C4-2B (cell line): ENCODE data around the gene ATG101.

Experiments
- H3K27ac ChIP-seq: fragments of 450-650 bp; 2 replicates; pipeline ENCODE4 v1.5.1; 2017
- ZFX ChIP-seq: fragments of 450-650 bp; IDR thresholded peaks from 2 replicates; pipeline ENCODE4 v1.6.1; 2017
- TF ChIP-seq, protein P1 (sequence below): fragments of 450-650 bp; conservative IDR thresholded peaks from 2 replicates; pipeline ENCODE4 v1.5.1; 2017; ENCODE audit warnings: mild to moderate bottlenecking

ATG101 gene

DNA sequence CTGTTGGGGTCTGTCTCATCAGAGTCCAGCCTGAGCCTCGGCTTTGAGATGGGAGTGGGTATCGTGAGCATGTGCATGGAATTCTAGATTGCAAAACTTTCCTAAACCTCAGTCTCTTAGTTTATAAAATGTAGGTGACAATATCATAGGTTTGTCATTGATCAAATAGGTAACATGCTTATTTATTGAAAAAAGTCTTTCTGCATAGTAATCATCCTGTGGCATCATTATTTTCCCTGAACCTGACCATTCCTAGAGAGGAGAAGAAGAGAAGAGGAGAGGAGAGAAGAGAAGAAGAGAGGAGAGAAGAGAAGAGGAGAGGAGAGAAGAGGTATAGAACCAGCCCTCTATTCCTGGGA, 13.8 kb downstream of the ATG101 start:
- TF ChIP-seq, protein P1, sequence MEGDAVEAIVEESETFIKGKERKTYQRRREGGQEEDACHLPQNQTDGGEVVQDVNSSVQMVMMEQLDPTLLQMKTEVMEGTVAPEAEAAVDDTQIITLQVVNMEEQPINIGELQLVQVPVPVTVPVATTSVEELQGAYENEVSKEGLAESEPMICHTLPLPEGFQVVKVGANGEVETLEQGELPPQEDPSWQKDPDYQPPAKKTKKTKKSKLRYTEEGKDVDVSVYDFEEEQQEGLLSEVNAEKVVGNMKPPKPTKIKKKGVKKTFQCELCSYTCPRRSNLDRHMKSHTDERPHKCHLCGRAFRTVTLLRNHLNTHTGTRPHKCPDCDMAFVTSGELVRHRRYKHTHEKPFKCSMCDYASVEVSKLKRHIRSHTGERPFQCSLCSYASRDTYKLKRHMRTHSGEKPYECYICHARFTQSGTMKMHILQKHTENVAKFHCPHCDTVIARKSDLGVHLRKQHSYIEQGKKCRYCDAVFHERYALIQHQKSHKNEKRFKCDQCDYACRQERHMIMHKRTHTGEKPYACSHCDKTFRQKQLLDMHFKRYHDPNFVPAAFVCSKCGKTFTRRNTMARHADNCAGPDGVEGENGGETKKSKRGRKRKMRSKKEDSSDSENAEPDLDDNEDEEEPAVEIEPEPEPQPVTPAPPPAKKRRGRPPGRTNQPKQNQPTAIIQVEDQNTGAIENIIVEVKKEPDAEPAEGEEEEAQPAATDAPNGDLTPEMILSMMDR: no peak; the same call in none of the 2 replicates
- H3K27ac ChIP-seq: no peak overlapping the region

DNA sequence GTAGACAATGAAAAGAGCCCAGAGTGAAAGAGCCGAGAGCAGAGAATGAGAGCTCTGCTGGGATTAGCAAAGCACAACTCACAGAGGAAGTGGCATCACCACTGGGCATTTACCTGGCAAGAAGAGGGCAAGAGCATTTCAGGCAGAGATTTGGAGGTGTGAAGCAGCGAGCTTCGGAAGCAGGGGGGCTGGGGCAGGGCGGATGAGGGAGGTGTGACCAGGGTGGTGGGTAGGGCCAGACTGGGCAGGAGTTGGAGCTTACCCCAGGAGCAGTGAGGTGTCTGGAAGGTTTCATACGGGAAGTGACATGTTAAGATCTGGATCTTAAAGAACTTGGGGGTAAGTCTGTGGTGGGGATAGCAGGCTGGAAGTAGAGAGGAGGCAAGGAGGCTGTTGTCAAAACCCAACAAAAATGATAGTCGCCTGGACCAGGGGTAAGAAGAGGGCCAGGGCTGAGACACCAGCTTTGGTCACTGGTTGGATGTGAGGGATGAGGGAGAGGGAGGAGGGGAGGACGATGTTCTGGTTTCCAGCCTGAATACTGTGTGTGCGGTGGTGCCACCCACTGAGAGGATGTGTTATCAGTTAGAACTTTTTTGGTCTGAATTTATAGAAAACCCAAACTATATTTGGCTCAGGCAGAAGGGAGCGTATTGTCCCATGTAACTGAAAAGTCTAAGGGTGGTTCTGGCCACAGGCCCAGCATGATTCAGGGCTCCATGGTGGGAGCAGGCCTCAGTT, 14.9 kb downstream of the ATG101 start:
- peak overlapping the region; percentile 72 for H3K27ac ChIP-seq

DNA sequence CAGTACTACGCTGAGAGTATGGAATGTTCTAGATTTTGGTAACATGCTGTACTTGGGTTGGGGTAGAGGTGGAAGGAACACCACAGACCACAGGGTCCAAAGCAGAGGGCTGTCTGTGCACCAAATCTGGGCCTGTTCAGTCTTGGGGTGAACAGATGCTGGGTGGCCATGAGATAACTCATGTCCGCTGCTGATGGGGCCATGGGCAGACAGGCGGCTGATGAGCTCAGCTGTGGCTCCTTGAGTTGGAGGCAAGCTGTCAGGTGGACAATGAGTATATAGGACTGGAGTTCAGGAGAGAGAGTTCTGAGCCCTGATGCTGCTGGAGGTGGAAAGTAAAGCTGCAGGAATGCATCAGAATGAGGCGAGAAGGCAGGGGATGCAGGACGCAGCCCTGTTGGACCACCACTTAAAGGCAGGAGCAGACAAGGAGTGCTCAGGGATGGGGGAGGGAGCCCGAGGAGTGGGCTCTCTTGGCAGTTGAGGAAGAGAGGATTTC, 16.0 kb downstream of the ATG101 start:
- H3K27ac ChIP-seq: peak overlapping the region; percentile 72
- TF ChIP-seq ZFX: no peak
- TF ChIP-seq, protein P1: no peak

More for the DNA sequence above, 14.9 kb downstream of the ATG101 start:
- TF ChIP-seq, protein P1: no peak
- no peak for TF ChIP-seq ZFX

DNA sequence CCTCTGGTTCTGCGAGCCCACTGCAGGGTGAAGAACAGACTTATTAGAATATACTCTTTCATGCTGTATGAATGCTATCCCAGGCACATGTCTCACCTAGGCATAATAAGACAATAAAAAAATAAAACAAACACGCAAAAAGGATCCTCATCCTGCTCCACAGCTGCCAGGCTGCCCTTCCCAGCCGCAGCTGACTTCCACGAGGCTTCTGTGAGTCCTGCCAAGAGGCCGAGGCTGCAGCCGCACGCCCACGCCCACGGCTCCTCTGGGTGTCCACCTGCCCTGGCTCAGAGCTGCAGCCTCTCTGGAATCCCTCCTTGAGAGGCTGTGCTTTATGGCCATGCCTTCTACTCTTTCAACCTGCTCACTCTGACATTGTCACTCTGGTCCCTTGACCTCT, 16.6 kb downstream of the ATG101 start:
- peak overlapping the region; percentile 72 for H3K27ac ChIP-seq
- TF ChIP-seq ZFX: no peak
- TF ChIP-seq, protein P1: no peak

DNA sequence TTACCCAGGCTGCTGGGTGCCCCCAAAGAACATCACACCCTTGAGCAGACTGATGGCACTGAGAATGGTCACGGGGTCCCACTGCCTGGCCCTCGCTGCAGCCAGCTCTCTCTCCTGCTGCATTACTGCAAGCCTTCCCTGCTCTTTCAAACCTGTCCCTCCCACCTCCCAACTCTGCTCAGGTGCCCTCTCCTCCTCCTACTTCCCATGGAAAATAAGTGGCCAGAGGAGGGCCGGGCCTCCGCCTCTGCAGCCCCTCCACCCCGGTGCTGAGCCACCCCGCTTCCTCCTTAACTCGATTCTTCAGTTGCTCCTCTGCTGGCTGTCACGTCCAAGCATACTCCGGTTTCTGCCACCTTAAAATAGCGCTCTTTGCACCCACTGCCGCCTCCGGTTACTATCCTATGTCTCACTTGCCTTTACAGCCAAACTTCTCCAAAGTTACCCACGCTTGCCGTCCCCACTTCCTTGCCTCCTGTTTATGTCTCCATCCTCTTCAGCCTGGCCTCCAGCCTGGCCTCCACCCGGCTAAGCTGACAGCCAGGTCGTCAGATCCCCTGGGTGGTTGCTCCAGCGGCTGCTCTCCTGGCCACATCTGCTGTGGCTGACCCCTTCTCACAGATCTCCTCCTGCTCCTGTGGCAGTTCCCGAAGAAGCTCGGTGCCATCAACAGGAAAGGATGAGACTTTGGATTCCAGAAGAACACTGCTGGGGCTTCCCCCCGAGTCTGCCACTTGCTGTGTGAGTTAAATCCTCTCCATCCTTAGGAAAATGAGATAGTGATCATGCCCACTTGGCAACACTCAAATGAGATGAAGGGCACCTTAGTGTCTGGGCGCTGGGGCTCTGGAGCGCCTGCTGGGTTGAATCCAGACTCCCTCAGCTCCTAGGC, 17.4 kb downstream of the ATG101 start:
- H3K27ac ChIP-seq: peak overlapping the region; percentile 72
- TF ChIP-seq ZFX: no peak
- TF ChIP-seq, protein P1: no peak

DNA sequence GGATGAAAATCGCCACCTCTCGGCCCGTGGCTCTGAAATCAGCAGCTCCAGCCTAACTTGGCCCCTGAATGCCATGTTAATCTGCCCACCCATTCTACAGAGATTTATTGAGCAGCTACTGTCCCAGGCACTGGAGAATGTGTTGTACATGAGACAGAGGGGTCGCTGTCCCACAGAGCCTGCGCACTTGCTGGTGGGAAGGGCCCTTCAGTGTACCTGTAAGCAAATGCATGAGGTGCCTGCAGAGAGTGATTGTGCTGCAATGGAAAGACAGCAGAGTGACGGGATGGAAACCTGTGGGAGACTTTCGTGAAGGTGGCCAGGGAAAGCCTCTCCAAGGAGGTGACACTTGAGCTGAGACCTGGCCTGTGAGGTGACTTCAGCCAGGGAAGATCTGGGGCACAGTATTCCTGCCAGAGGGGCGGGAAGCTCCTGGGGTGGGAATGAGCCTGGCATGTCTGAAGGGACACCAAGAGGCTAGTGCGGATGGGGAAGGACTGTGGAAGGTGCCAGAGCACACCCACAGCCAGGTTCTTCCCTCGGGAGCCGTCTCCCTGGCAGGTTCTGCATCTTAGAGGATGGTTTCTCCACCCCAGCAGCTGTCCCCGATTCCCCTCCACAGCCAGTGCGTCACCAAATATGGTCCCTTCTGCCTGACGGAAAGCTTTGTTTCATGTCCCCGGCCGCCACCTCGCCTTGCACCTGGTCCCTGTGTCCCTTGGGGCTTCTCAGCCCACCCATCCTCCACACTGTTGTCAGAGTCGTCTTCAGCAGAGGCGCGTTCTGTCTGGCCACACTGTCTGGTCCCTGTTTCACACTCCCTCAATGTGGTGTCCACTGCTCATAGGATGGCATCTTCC, 18.4 kb downstream of the ATG101 start:
- H3K27ac ChIP-seq: peak overlapping the region; percentile 72; the same call in 1 of the 2 replicates
- TF ChIP-seq, protein P1: no peak
- TF ChIP-seq ZFX: no peak
